ENCODE measurements around the gene PRRT1.

GRCh38 chr6:32181915-32182529 lies 30.3 kb upstream of the PRRT1 start:
- TF ChIP-seq CTCF (IDR thresholded peaks at IDR 0.05; ENCODE audit: poor library complexity) (no peak), EZH2 (IDR thresholded peaks at IDR 0.05; ENCODE audit: borderline replicate concordance) (no peak)
